ENCODE measurements around the gene ABI1. TPM values are rescaled to one million over a fixed set of nuclear protein-coding genes. Genes with fewer than 3 reads are reported as not detected.

ABI1 gene
- total and polyA plus RNA-seq, 4 donors, result 10.7 to 18.3 (median 14.3) TPM

GRCh38 chr10:26746061-26746460, 114.7 kb downstream of the ABI1 start:
- WGBS, result 83% methylated on average over 5 of the region's 5 CpGs
- H3K27ac ChIP-seq (ENCODE audit: low read depth in 1 of 2, low read length in 2 of 2), result no peak overlapping the region
- H3K36me3 ChIP-seq (ENCODE audit: control insufficient read depth in 4 of 4, insufficient read depth in 3 of 4, low read depth in 1 of 4, low read length in 3 of 4), result peaks cover 4 to 18% (median 10%) of the 10 kb centered on the region in 4 donors
- H3K4me1 ChIP-seq (ENCODE audit: control insufficient read depth in 4 of 4, insufficient read depth in 4 of 4, low read length in 3 of 4), result no peaks in the 10 kb centered on the region
- H3K27me3 ChIP-seq (ENCODE audit: control insufficient read depth in 4 of 4, insufficient read depth in 4 of 4, low read length in 3 of 4), result no peaks in the 10 kb centered on the region
- no peak for TF ChIP-seq FOXA2 (IDR thresholded peaks at IDR 0.05)
- H3K9me3 ChIP-seq (ENCODE audit: control insufficient read depth in 4 of 4, low read length in 3 of 4), result no peaks in the 10 kb centered on the region
- H3K9ac ChIP-seq (ENCODE audit: low read depth in 1 of 2, low read length in 2 of 2), result no peak overlapping the region
- DNase-seq (ENCODE audit: low spot score), result no peak
- H3K4me3 ChIP-seq (ENCODE audit: low read depth in 1 of 3, low read length in 3 of 3), result no peak overlapping the region

GRCh38 chr10:26743841-26744240, 116.9 kb downstream of the ABI1 start:
- TF ChIP-seq JUND (IDR thresholded peaks at IDR 0.05) (no peak), FOXA2 (IDR thresholded peaks at IDR 0.05) (no peak), RAD21 (IDR thresholded peaks at IDR 0.05) (no peak), HNF4A (conservative IDR thresholded peaks at IDR 0.05) (no peak), YY1 (IDR thresholded peaks at IDR 0.05) (no peak), REST (IDR thresholded peaks at IDR 0.05) (no peak), NR2F2 (IDR thresholded peaks at IDR 0.05) (no peak), SP1 (IDR thresholded peaks at IDR 0.05) (no peak), RXRA (IDR thresholded peaks at IDR 0.05) (no peak), EGR1 (IDR thresholded peaks at IDR 0.05; ENCODE audit: low read depth in 2 of 2) (no peak)
- TF ChIP-seq, protein P1, sequence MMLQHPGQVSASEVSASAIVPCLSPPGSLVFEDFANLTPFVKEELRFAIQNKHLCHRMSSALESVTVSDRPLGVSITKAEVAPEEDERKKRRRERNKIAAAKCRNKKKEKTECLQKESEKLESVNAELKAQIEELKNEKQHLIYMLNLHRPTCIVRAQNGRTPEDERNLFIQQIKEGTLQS (IDR thresholded peaks at IDR 0.05), result no peak
- TF ChIP-seq, protein P2, sequence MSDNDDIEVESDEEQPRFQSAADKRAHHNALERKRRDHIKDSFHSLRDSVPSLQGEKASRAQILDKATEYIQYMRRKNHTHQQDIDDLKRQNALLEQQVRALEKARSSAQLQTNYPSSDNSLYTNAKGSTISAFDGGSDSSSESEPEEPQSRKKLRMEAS (IDR thresholded peaks at IDR 0.05), result no peak
- TF ChIP-seq, protein P3, sequence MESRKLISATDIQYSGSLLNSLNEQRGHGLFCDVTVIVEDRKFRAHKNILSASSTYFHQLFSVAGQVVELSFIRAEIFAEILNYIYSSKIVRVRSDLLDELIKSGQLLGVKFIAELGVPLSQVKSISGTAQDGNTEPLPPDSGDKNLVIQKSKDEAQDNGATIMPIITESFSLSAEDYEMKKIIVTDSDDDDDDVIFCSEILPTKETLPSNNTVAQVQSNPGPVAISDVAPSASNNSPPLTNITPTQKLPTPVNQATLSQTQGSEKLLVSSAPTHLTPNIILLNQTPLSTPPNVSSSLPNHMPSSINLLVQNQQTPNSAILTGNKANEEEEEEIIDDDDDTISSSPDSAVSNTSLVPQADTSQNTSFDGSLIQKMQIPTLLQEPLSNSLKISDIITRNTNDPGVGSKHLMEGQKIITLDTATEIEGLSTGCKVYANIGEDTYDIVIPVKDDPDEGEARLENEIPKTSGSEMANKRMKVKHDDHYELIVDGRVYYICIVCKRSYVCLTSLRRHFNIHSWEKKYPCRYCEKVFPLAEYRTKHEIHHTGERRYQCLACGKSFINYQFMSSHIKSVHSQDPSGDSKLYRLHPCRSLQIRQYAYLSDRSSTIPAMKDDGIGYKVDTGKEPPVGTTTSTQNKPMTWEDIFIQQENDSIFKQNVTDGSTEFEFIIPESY (IDR thresholded peaks at IDR 0.05), result no peak
- TF ChIP-seq, protein P4, sequence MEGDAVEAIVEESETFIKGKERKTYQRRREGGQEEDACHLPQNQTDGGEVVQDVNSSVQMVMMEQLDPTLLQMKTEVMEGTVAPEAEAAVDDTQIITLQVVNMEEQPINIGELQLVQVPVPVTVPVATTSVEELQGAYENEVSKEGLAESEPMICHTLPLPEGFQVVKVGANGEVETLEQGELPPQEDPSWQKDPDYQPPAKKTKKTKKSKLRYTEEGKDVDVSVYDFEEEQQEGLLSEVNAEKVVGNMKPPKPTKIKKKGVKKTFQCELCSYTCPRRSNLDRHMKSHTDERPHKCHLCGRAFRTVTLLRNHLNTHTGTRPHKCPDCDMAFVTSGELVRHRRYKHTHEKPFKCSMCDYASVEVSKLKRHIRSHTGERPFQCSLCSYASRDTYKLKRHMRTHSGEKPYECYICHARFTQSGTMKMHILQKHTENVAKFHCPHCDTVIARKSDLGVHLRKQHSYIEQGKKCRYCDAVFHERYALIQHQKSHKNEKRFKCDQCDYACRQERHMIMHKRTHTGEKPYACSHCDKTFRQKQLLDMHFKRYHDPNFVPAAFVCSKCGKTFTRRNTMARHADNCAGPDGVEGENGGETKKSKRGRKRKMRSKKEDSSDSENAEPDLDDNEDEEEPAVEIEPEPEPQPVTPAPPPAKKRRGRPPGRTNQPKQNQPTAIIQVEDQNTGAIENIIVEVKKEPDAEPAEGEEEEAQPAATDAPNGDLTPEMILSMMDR (IDR thresholded peaks at IDR 0.05; ENCODE audit: low read depth, low read length, missing input control), result no peak
- Histone ChIP-seq H3K9me3 (ENCODE audit: control insufficient read depth in 4 of 4, low read length in 3 of 4) (no peaks in the 10 kb centered on the region), H3K4me1 (ENCODE audit: control insufficient read depth in 4 of 4, insufficient read depth in 4 of 4, low read length in 3 of 4) (no peaks in the 10 kb centered on the region), H3K9ac (ENCODE audit: low read depth in 1 of 2, low read length in 2 of 2) (no peak overlapping the region), H3K4me3 (ENCODE audit: low read depth in 1 of 3, low read length in 3 of 3) (no peak overlapping the region), H3K36me3 (ENCODE audit: control insufficient read depth in 4 of 4, insufficient read depth in 3 of 4, low read depth in 1 of 4, low read length in 3 of 4) (peaks cover 2 to 16% (median 9%) of the 10 kb centered on the region in 4 donors), H3K27ac (ENCODE audit: low read depth in 1 of 2, low read length in 2 of 2) (no peak overlapping the region), H3K27me3 (ENCODE audit: control insufficient read depth in 4 of 4, insufficient read depth in 4 of 4, low read length in 3 of 4) (no peaks in the 10 kb centered on the region)
- 83% methylated on average over 1 of the region's 1 CpG for WGBS
- DNase-seq (ENCODE audit: low spot score), result no peak

All from liver (tissue), 9 donors.